Measurements from ENCODE around the gene DDX56. TPM values are rescaled to one million over a fixed set of nuclear protein-coding genes. Genes with fewer than 3 reads are reported as not detected.
A peak's percentile ranks its signal among the peaks of the same experiment; 100 is the strongest.

Gene DDX56
- total and polyA plus RNA-seq, 9 of the 15 experiments (the other 6 are each of a cell fraction or from before 2014, with no cell fraction given), result 33.0 to 145 (median 102) TPM

GRCh38 chr7:44573464-44574286 lies at the start of gene DDX56 (continued):
- peak; percentile 96 for TF ChIP-seq GABPA (tag; conservative IDR thresholded peaks at IDR 0.05; ENCODE audit: low read depth)
- peak; percentile 90 for TF ChIP-seq KDM5B (IDR thresholded peaks at IDR 0.05; ENCODE audit: insufficient replicate concordance, low read depth, low read length)
- TF ChIP-seq SETDB1 (IDR thresholded peaks at IDR 0.05; ENCODE audit: low read length), result no peak
- TF ChIP-seq MLX (CRISPR knock-in tag; conservative IDR thresholded peaks at IDR 0.05), result no peak
- peak; percentile 24; the same call in 1 of the 2 replicates for TF ChIP-seq RB1 (IDR thresholded peaks at IDR 0.05; ENCODE audit: low read depth)
- no peak for TF ChIP-seq ARID2 (IDR thresholded peaks at IDR 0.05)
- TF ChIP-seq ESRRA (IDR thresholded peaks at IDR 0.05; ENCODE audit: borderline replicate concordance, low read depth), result peak; percentile 37; the same call in 1 of the 2 replicates
- TF ChIP-seq ZNF184 (CRISPR knock-in tag; IDR thresholded peaks at IDR 0.05), result no peak
- TF ChIP-seq MYC (IDR thresholded peaks at IDR 0.05; ENCODE audit: low read depth, low read length), result peak; percentile 99
- TF ChIP-seq MYC (CRISPR knock-in tag; IDR thresholded peaks at IDR 0.05; ENCODE audit: borderline replicate concordance, low read depth), result peak; percentile 97
- TF ChIP-seq KLF6 (CRISPR knock-in tag; IDR thresholded peaks at IDR 0.05; ENCODE audit: borderline replicate concordance), result no peak
- peak; percentile 84 to 89; a peak in 2 of 4 replicates for TF ChIP-seq FOXK2 (conservative IDR thresholded peaks at IDR 0.05 in 1 of 2, IDR thresholded peaks at IDR 0.05 in 1 of 2; ENCODE audit: low read depth in 2 of 2)
- TF ChIP-seq KLF13 (tag; IDR thresholded peaks at IDR 0.05; ENCODE audit: borderline replicate concordance, low read depth), result peak; percentile 13; the same call in 1 of the 2 replicates
- TF ChIP-seq ZNF124 (CRISPR knock-in tag; IDR thresholded peaks at IDR 0.05), result no peak
- no peak for TF ChIP-seq TSC22D4 (tag; IDR thresholded peaks at IDR 0.05)
- TF ChIP-seq U2AF2 (optimal IDR thresholded peaks at IDR 0.05; ENCODE audit: low read depth, low read length), result no peak
- peak; percentile 82; the same call in 1 of the 2 replicates for TF ChIP-seq EHMT2 (IDR thresholded peaks at IDR 0.05)
- no peak for TF ChIP-seq JUNB (CRISPR knock-in tag; conservative IDR thresholded peaks at IDR 0.05)
- TF ChIP-seq STAT6 (CRISPR knock-in tag; IDR thresholded peaks at IDR 0.05), result no peak
- TF ChIP-seq, protein P1, sequence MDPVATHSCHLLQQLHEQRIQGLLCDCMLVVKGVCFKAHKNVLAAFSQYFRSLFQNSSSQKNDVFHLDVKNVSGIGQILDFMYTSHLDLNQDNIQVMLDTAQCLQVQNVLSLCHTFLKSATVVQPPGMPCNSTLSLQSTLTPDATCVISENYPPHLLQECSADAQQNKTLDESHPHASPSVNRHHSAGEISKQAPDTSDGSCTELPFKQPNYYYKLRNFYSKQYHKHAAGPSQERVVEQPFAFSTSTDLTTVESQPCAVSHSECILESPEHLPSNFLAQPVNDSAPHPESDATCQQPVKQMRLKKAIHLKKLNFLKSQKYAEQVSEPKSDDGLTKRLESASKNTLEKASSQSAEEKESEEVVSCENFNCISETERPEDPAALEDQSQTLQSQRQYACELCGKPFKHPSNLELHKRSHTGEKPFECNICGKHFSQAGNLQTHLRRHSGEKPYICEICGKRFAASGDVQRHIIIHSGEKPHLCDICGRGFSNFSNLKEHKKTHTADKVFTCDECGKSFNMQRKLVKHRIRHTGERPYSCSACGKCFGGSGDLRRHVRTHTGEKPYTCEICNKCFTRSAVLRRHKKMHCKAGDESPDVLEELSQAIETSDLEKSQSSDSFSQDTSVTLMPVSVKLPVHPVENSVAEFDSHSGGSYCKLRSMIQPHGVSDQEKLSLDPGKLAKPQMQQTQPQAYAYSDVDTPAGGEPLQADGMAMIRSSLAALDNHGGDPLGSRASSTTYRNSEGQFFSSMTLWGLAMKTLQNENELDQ (CRISPR knock-in tag; IDR thresholded peaks at IDR 0.05; ENCODE audit: borderline replicate concordance), result no peak
- TF ChIP-seq CGGBP1 (CRISPR knock-in tag; IDR thresholded peaks at IDR 0.05), result peak; percentile 48; the same call in 1 of the 2 replicates
